22Rv1 (cell line): ENCODE data around the gene KIF3A.

Experiments used
- CTCF ChIP-seq: fragments of 450-650 bp; IDR thresholded peaks from 2 replicates; pipeline ENCODE4 v1.5.1; 2017; ENCODE audit warnings: mild to moderate bottlenecking
- ZFX ChIP-seq: fragments of 450-650 bp; IDR thresholded peaks from 2 replicates; pipeline ENCODE4 v1.6.1; 2017; ENCODE audit warnings: antibody characterized with exemption, borderline replicate concordance

GRCh38 chr5:132778129-132778528, 40.8 kb upstream of the KIF3A start:
- no peak for TF ChIP-seq CTCF
- no peak for TF ChIP-seq ZFX
